Measurements from ENCODE around the gene TMEM143. TPM values are rescaled to one million over a fixed set of nuclear protein-coding genes. Genes with fewer than 3 reads are reported as not detected.
A peak's percentile ranks its signal among the peaks of the same experiment; 100 is the strongest.

The TMEM143 gene
- total and polyA plus RNA-seq, 2 of the 8 experiments (the other 6 are each of a cell fraction or from before 2014, with no cell fraction given), result 14.2 to 19.1 TPM

GRCh38 chr19:48332351-48332661, 31.4 kb downstream of the TMEM143 start:
- ChIA-PET CTCF (ENCODE audit: partially characterized antibody) (interaction anchor here (0.6 to 4.6 kb wide), 13 partner anchors 8 to 163 kb away, joined by 3 to 60 read pairs (median 5); partner anchors contain the start of genes EMP3 and KDELR1), POLR2A (ENCODE audit: partially characterized antibody) (interaction anchor here (0.7 to 3.4 kb wide), 8 partner anchors 11 to 161 kb away, joined by 3 to 35 read pairs (median 4); partner anchors contain the start of genes EMP3, SYNGR4 and TMEM143)
- H3K4me1 ChIP-seq (replicated peaks in 1 of 4; ENCODE audit: control insufficient read depth in 3 of 4, insufficient read depth in 4 of 4, low read length in 3 of 4), result peaks cover 4 to 23% (median 10%) of the 10 kb centered on the region in 4 experiments
- H2BK12ac ChIP-seq (ENCODE audit: low read depth, low read length), result no peak overlapping the region
- H4K8ac ChIP-seq (ENCODE audit: extremely low read depth, insufficient read depth, low read length), result no peak overlapping the region
- no peak overlapping the region for H4K91ac ChIP-seq (replicated peaks; ENCODE audit: insufficient read length, low read length)
- no peak overlapping the region; a peak in 2 of 7 replicates for H3K9ac ChIP-seq (replicated peaks in 1 of 4; ENCODE audit: extremely low read depth in 1 of 4, low read depth in 3 of 4, low read length in 3 of 4)
- H3K4me2 ChIP-seq (ENCODE audit: insufficient read depth in 1 of 2, low read depth in 2 of 2, low read length in 2 of 2), result peak overlapping the region; percentile 81 to 83
- H2AFZ ChIP-seq (ENCODE audit: low read length), result no peak overlapping the region
- 0 out of 2 replicates have a peak overlapping the region, but pooled peaks have one; percentile 63 for H2BK15ac ChIP-seq (ENCODE audit: low read length)
- no peaks in the 10 kb centered on the region for H3K79me2 ChIP-seq (ENCODE audit: control insufficient read depth in 1 of 2, insufficient read depth in 2 of 2, low read length in 2 of 2)
- no peaks in the 10 kb centered on the region for H3K79me1 ChIP-seq (ENCODE audit: low read depth, low read length)
- no peaks in the 10 kb centered on the region for H3K36me3 ChIP-seq (ENCODE audit: control insufficient read depth in 2 of 4, insufficient read depth in 4 of 4, low read length in 3 of 4)
- WGBS, 2 experiments (ENCODE audit: extremely low coverage in 1 of 2, insufficient coverage in 1 of 2, insufficient read length in 1 of 2, insufficient replicate concordance in 2 of 2, low coverage in 1 of 2, low lambda C conversion rate in 2 of 2, missing lambda C conversion rate in 1 of 2), result 68% methylated on average over 6 of the region's 6 CpGs; no CpG with 5 or more reads in 1 of the 2 experiments
- 0 out of 2 replicates have a peak overlapping the region, but pooled peaks have one; percentile 40 for H2BK20ac ChIP-seq (ENCODE audit: low read length)
- H4K5ac ChIP-seq (ENCODE audit: insufficient read length, low read depth, low read length), result no peak overlapping the region
- H2BK5ac ChIP-seq (ENCODE audit: low read depth, low read length), result peak overlapping the region; percentile 15; the same call in 1 of the 2 replicates
- H3K4me3 ChIP-seq (ENCODE audit: extremely low read depth in 1 of 4, insufficient read depth in 2 of 4, low read depth in 3 of 4, low read length in 4 of 4), result peak overlapping the region; percentile 33 to 57 (median 42); a peak in 7 of 8 replicates
- H3K56ac ChIP-seq (replicated peaks; ENCODE audit: insufficient read length, low read depth, low read length), result no peak overlapping the region
- H3K23me2 ChIP-seq (ENCODE audit: low read depth, low read length), result peaks cover 12% of the 10 kb centered on the region
- DNase-seq (ENCODE audit: low read depth in 1 of 2, low spot score in 2 of 2) (no peak), FAIRE-seq (no peak)
- no peaks in the 10 kb centered on the region for H3K9me3 ChIP-seq (ENCODE audit: insufficient read depth in 2 of 2, low read depth in 1 of 2, low read length in 1 of 2)
- H4K20me1 ChIP-seq (replicated peaks in 1 of 2; ENCODE audit: control insufficient read depth in 1 of 2, insufficient read depth in 2 of 2, low read length in 2 of 2), result no peaks in the 10 kb centered on the region
- no peak overlapping the region for H3K23ac ChIP-seq (ENCODE audit: insufficient read length)
- no peak overlapping the region for H2AK5ac ChIP-seq (ENCODE audit: low read depth, low read length)
- H3K27ac ChIP-seq (ENCODE audit: low read depth, low read length), result no peak overlapping the region
- peak overlapping the region; percentile 40; the same call in 1 of the 2 replicates for H3K18ac ChIP-seq (ENCODE audit: extremely low read depth, low read length)
- H2BK120ac ChIP-seq (replicated peaks; ENCODE audit: low read depth, low read length), result no peak overlapping the region
- no peaks in the 10 kb centered on the region for H3K27me3 ChIP-seq (replicated peaks in 1 of 4; ENCODE audit: control insufficient read depth in 3 of 4, extremely low read depth in 1 of 4, insufficient read depth in 3 of 4, low read length in 3 of 4)
- no peak overlapping the region for H3K4ac ChIP-seq (replicated peaks; ENCODE audit: insufficient read length, low read depth, low read length)
- H3K14ac ChIP-seq (ENCODE audit: insufficient read length), result no peak overlapping the region
- TF ChIP-seq RAD21 (IDR thresholded peaks at IDR 0.05 in 1 of 2, conservative IDR thresholded peaks at IDR 0.05 in 1 of 2; ENCODE audit: low read depth in 2 of 2, low read length in 2 of 2) (no peak), GABPA (IDR thresholded peaks at IDR 0.05; ENCODE audit: borderline replicate concordance, insufficient read depth, low read length) (no peak), TCF12 (IDR thresholded peaks at IDR 0.05; ENCODE audit: low read depth, low read length) (no peak), EZH2 (IDR thresholded peaks at IDR 0.05; ENCODE audit: low read depth, low read length, severe bottlenecking) (no peak), CTBP2 (IDR thresholded peaks at IDR 0.05; ENCODE audit: borderline replicate concordance, insufficient read depth, insufficient read length, low read length) (no peak), ZNF274 (IDR thresholded peaks at IDR 0.05; ENCODE audit: borderline replicate concordance, extremely low read depth, low read length) (no peak), SP4 (IDR thresholded peaks at IDR 0.05; ENCODE audit: low read length) (no peak), SIRT6 (IDR thresholded peaks at IDR 0.05; ENCODE audit: low read length) (no peak), YY1 (IDR thresholded peaks at IDR 0.05; ENCODE audit: low read depth, low read length) (no peak), NANOG (IDR thresholded peaks at IDR 0.05; ENCODE audit: insufficient read depth, low read depth, low read length, poor library complexity, severe bottlenecking) (no peak), EGR1 (IDR thresholded peaks at IDR 0.05; ENCODE audit: borderline replicate concordance, low read depth, low read length) (no peak)
- TF ChIP-seq, protein P1, sequence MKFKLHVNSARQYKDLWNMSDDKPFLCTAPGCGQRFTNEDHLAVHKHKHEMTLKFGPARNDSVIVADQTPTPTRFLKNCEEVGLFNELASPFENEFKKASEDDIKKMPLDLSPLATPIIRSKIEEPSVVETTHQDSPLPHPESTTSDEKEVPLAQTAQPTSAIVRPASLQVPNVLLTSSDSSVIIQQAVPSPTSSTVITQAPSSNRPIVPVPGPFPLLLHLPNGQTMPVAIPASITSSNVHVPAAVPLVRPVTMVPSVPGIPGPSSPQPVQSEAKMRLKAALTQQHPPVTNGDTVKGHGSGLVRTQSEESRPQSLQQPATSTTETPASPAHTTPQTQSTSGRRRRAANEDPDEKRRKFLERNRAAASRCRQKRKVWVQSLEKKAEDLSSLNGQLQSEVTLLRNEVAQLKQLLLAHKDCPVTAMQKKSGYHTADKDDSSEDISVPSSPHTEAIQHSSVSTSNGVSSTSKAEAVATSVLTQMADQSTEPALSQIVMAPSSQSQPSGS (IDR thresholded peaks at IDR 0.05; ENCODE audit: low read length), result no peak
